NCI-H2196 (cell line): ENCODE results near the gene FAXDC2.

Source experiments
- DNase-seq: peaks from one replicate; lab custom pipeline; 2025; ENCODE audit not compliant: unreplicated experiment; lab: John Stamatoyannopoulos, UW

Gene FAXDC2

GRCh38 chr5:154800582-154800981 lies 49.8 kb downstream of the FAXDC2 start:
- DNase-seq: no peak

- DNase-seq: no peak
Observed at GRCh38 chr5:154797762-154798161, 52.6 kb downstream of the FAXDC2 start.

GRCh38 chr5:154795235-154795596 lies 55.2 kb downstream of the FAXDC2 start:
- no peak for DNase-seq

GRCh38 chr5:154794525-154795234 lies 55.7 kb downstream of the FAXDC2 start:
- no peak for DNase-seq

- no peak for DNase-seq
Observed at GRCh38 chr5:154793599-154794524, 56.5 kb downstream of the FAXDC2 start.

GRCh38 chr5:154791535-154791934 lies 58.9 kb downstream of the FAXDC2 start:
- no peak for DNase-seq

- no peak for DNase-seq
Observed at GRCh38 chr5:154788212-154788611, 62.2 kb downstream of the FAXDC2 start.

- DNase-seq: no peak
Observed at GRCh38 chr5:154786414-154786813, 64.0 kb downstream of the FAXDC2 start.

GRCh38 chr5:154784856-154785255 lies 65.5 kb downstream of the FAXDC2 start:
- DNase-seq: no peak

- DNase-seq: no peak
Observed at GRCh38 chr5:154783774-154784460, 66.5 kb downstream of the FAXDC2 start.

- no peak for DNase-seq
Observed at GRCh38 chr5:154782812-154783592, 67.4 kb downstream of the FAXDC2 start.

- no peak for DNase-seq
Observed at GRCh38 chr5:154782326-154782725, 68.1 kb downstream of the FAXDC2 start.

- DNase-seq: no peak
Observed at GRCh38 chr5:154780128-154780527, 70.3 kb downstream of the FAXDC2 start.

GRCh38 chr5:154779105-154779504 lies 71.3 kb downstream of the FAXDC2 start:
- peak; percentile 9 for DNase-seq

- DNase-seq: no peak
Observed at GRCh38 chr5:154778534-154778933, 71.9 kb downstream of the FAXDC2 start.

GRCh38 chr5:154776167-154776566 lies 74.2 kb downstream of the FAXDC2 start:
- DNase-seq: no peak

- DNase-seq: no peak
Observed at GRCh38 chr5:154773326-154773725, 77.1 kb downstream of the FAXDC2 start.

- no peak for DNase-seq
Observed at GRCh38 chr5:154771383-154771901, 79.0 kb downstream of the FAXDC2 start.

- no peak for DNase-seq
Observed at GRCh38 chr5:154770111-154770510, 80.3 kb downstream of the FAXDC2 start.
